Uterus (tissue), 4 donors: ENCODE results near the gene TNFRSF9. TPM values are rescaled to one million over a fixed set of nuclear protein-coding genes. Genes with fewer than 3 reads are reported as not detected.
"Not testable (repeated sequence)": the region's sequence is repeated elsewhere in the genome, so short reads cannot be mapped to it uniquely, and the experiment has no call there.

Experiments used
- DNase-seq, 2 donors: peaks; one replicate each; pipeline ENCODE4 v3.0.0-alpha.2; 2019 to 2020
- H3K27ac ChIP-seq, 2 donors: fragments of 200-600 bp; sonication (generic); 1 replicate in 1 of 2; 2 replicates in 1 of 2; pipeline ENCODE4 v1.5.1; 2016 to 2018
- H3K27me3 ChIP-seq, 2 donors: fragments of 200-600 bp; sonication (generic); one replicate each; pipeline ENCODE4 v1.5.1; 2018 to 2019; ENCODE audit warnings: control low read depth in 1 of 2
- H3K36me3 ChIP-seq, 2 donors: fragments of 200-600 bp; sonication (generic); one replicate each; pipeline ENCODE4 v1.5.1; 2019; ENCODE audit warnings: control low read depth in 1 of 2
- H3K4me1 ChIP-seq, 2 donors: fragments of 200-600 bp; sonication (generic); one replicate each; pipeline ENCODE4 v1.5.1; 2018 to 2019; ENCODE audit warnings: control low read depth in 1 of 2
- H3K4me3 ChIP-seq, 2 donors: fragments of 200-600 bp; sonication (generic); 1 replicate in 1 of 2; 2 replicates in 1 of 2; pipeline ENCODE4 v1.5.1; 2018 to 2019; ENCODE audit warnings: mild to moderate bottlenecking in 1 of 2
- H3K9me3 ChIP-seq, 2 donors: fragments of 200-600 bp; sonication (generic); one replicate each; pipeline ENCODE4 v1.5.1; 2019; ENCODE audit warnings: control low read depth in 1 of 2
- CTCF ChIP-seq, 4 experiments: fragments of 200-600 bp in 2 of 4; fragments of 450-650 bp in 2 of 4; sonication (generic) in 2 of 4; IDR thresholded peaks; one replicate each; pipeline ENCODE4 v1.5.1; 2016 to 2019; ENCODE audit warnings: antibody characterized with exemption in 4 of 4, mild to moderate bottlenecking in 2 of 4, moderate library complexity in 1 of 4
- POLR2A ChIP-seq, 2 donors: fragments of 450-650 bp; IDR thresholded peaks; one replicate each; pipeline ENCODE4 v1.6.1; 2016; ENCODE audit warnings: antibody characterized with exemption in 2 of 2, mild to moderate bottlenecking in 1 of 2, moderate library complexity in 1 of 2
- intact Hi-C: fragments of 100-400 bp; cut with DNase I; formaldehyde crosslinking; loops from one replicate; pipeline ENCODE4 v1.15.1; 2023; ENCODE audit warnings: low total_unique reads
- total RNA-seq, 4 donors: library from RNA; depleted of rRNA in 3 of 4; stranded (reverse); fragments of >200 nt in 3 of 4; gene quantifications; one replicate each; pipeline versions ENCODE4 v1.1.0 to v1.2.4, GENCODE V29; 2014 to 2023
- donor health status: DM: yes; HTN: yes; CAD: no.

TNFRSF9 gene
- total RNA-seq, 4 donors from 2014 or later = not detected

GRCh38 chr1:7960867-7961215 is 20.2 kb upstream of the TNFRSF9 start:
- Histone ChIP-seq H3K4me3 (peak overlapping the region; percentile 81 to 86), H3K27me3 (no peaks in the 10 kb centered on the region), H3K9me3 (no peaks in the 10 kb centered on the region), H3K4me1 (peaks cover 0 to 5% of the 10 kb centered on the region in 2 donors), H3K36me3 (no peaks in the 10 kb centered on the region), H3K27ac (peak overlapping the region; percentile 92 to 94)
- DNase-seq = no peak
- intact Hi-C loops = no loop called here
- TF ChIP-seq CTCF (IDR thresholded peaks at IDR 0.05) = no peak
- no peak for TF ChIP-seq POLR2A (IDR thresholded peaks at IDR 0.05)

DNA sequence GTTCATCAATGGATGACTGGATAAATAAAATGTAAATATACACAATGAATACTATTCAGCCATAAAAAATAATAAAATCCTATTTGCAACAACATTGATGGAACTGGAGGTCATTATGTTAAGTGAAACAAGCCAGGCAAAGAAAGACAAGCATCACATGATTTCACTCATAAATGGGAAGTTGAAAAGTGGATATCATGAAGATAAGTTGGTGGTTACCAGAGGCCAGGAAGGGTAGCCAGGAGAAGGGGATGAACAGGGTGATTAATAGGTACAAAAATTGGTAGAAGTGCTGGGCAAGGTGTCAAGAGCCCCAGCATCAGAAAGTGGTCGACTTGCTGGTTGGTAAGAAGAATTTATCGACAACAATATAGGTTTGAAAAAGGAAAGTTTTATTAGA is 19.5 kb upstream of the TNFRSF9 start:
- no peak for TF ChIP-seq CTCF (IDR thresholded peaks at IDR 0.05)
- TF ChIP-seq POLR2A (IDR thresholded peaks at IDR 0.05) = no peak
- H3K9me3 ChIP-seq = no peaks in the 10 kb centered on the region
- peak overlapping the region in 1 of 2 donors; percentile 0 for H3K4me3 ChIP-seq
- peaks cover 0 to 5% of the 10 kb centered on the region in 2 donors for H3K4me1 ChIP-seq
- H3K27ac ChIP-seq = peak overlapping the region in 1 of 2 donors; percentile 92
- no peak for DNase-seq
- no peaks in the 10 kb centered on the region for H3K36me3 ChIP-seq
- intact Hi-C loops = no loop called here
- no peaks in the 10 kb centered on the region for H3K27me3 ChIP-seq

GRCh38 chr1:7956218-7957032 is 15.8 kb upstream of the TNFRSF9 start:
- intact Hi-C loops = no loop called here
- no peak overlapping the region for H3K4me3 ChIP-seq

GRCh38 chr1:7954683-7955082 is 14.0 kb upstream of the TNFRSF9 start:
- no peaks in the 10 kb centered on the region for H3K36me3 ChIP-seq

More at GRCh38 chr1:7956218-7957032, 15.8 kb upstream of the TNFRSF9 start:
- no peaks in the 10 kb centered on the region for H3K9me3 ChIP-seq
- DNase-seq = no peak
- no peak for TF ChIP-seq POLR2A (IDR thresholded peaks at IDR 0.05)
- TF ChIP-seq CTCF (IDR thresholded peaks at IDR 0.05) = no peak
- H3K27me3 ChIP-seq = no peaks in the 10 kb centered on the region
- peaks cover 0 to 5% of the 10 kb centered on the region in 2 donors for H3K4me1 ChIP-seq
- H3K27ac ChIP-seq = no peak overlapping the region
- H3K36me3 ChIP-seq = no peaks in the 10 kb centered on the region

GRCh38 chr1:7953850-7954609 is 13.4 kb upstream of the TNFRSF9 start:
- H3K4me1 ChIP-seq = no peaks in the 10 kb centered on the region
- no peaks in the 10 kb centered on the region for H3K36me3 ChIP-seq
- no peaks in the 10 kb centered on the region for H3K9me3 ChIP-seq
- no peaks in the 10 kb centered on the region for H3K27me3 ChIP-seq
- intact Hi-C loops = no loop called here
- H3K27ac ChIP-seq = peak overlapping the region; percentile 79 to 85
- H3K4me3 ChIP-seq = peak overlapping the region; percentile 54 to 79
- TF ChIP-seq POLR2A (IDR thresholded peaks at IDR 0.05) (peak; percentile 70 to 76), CTCF (IDR thresholded peaks at IDR 0.05) (peak in 1 of 4 experiments; percentile 3)
- DNase-seq = peak; percentile 93

More at GRCh38 chr1:7954683-7955082, 14.0 kb upstream of the TNFRSF9 start:
- H3K9me3 ChIP-seq = no peaks in the 10 kb centered on the region
- TF ChIP-seq POLR2A (IDR thresholded peaks at IDR 0.05) = no peak
- DNase-seq = no peak
- H3K4me1 ChIP-seq = no peaks in the 10 kb centered on the region
- intact Hi-C loops = no loop called here
- peak overlapping the region; percentile 79 to 85 for H3K27ac ChIP-seq
- H3K4me3 ChIP-seq = peak overlapping the region; percentile 54 to 79
- H3K27me3 ChIP-seq = no peaks in the 10 kb centered on the region

- intact Hi-C loops, H3K9me3 ChIP-seq, H3K27ac ChIP-seq, H3K27me3 ChIP-seq, H3K36me3 ChIP-seq, H3K4me3 ChIP-seq, H3K4me1 ChIP-seq, DNase-seq: not testable (repeated sequence)
Measured at GRCh38 chr1:7952791-7953190, 12.2 kb upstream of the TNFRSF9 start.
